Mammary epithelial cell (primary cell): ENCODE results near the gene IFITM2.

Source experiments
- EZH2 ChIP-seq: IDR thresholded peaks from 2 replicates; pipeline ENCODE4 v1.6.1; 2012; ENCODE audit warnings: low read length, inconsistent platforms, borderline replicate concordance
- TF ChIP-seq, protein P1 (sequence below), 2 donors: IDR thresholded peaks in 1 of 2; conservative IDR thresholded peaks in 1 of 2; 2 replicates each; pipeline ENCODE4 v1.5.1; 2011 to 2012; ENCODE audit warnings: inconsistent platforms in 2 of 2, low read length in 2 of 2, mild to moderate bottlenecking in 2 of 2, control low read depth in 1 of 2, low read depth in 1 of 2; ENCODE audit not compliant: insufficient read depth in 1 of 2; ENCODE audit errors: extremely low read depth in 1 of 2

DNA sequence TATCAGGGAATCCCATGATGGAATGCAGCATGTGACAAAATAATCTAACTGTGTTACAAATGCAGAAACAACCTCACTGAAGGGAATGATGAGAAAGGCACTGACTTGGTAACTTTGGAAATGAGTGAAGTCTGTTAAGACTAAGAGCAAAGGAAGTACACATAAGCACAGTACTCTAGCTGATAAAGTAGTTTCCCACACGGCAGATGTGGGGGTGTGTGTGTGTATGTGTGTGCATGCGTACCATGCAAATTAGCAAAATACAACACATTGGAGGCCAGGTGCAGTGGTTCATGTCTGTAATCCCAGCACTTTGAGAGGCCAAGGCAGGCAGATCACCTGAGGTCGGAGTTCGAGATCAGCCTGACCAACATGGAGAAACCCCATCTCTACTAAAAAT, 46.0 kb upstream of the IFITM2 start:
- TF ChIP-seq, protein P1, sequence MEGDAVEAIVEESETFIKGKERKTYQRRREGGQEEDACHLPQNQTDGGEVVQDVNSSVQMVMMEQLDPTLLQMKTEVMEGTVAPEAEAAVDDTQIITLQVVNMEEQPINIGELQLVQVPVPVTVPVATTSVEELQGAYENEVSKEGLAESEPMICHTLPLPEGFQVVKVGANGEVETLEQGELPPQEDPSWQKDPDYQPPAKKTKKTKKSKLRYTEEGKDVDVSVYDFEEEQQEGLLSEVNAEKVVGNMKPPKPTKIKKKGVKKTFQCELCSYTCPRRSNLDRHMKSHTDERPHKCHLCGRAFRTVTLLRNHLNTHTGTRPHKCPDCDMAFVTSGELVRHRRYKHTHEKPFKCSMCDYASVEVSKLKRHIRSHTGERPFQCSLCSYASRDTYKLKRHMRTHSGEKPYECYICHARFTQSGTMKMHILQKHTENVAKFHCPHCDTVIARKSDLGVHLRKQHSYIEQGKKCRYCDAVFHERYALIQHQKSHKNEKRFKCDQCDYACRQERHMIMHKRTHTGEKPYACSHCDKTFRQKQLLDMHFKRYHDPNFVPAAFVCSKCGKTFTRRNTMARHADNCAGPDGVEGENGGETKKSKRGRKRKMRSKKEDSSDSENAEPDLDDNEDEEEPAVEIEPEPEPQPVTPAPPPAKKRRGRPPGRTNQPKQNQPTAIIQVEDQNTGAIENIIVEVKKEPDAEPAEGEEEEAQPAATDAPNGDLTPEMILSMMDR (conservative IDR thresholded peaks at IDR 0.05 in 1 of 2, IDR thresholded peaks at IDR 0.05 in 1 of 2; ENCODE audit: extremely low read depth in 1 of 2, insufficient read depth in 1 of 2, low read depth in 1 of 2, low read length in 2 of 2), result no peak
- no peak for TF ChIP-seq EZH2
